ENCODE measurements around the gene UBTD2. TPM values are rescaled to one million over a fixed set of nuclear protein-coding genes. Genes with fewer than 3 reads are reported as not detected.
"Not testable (repeated sequence)": the region's sequence is repeated elsewhere in the genome, so short reads cannot be mapped to it uniquely, and the experiment has no call there.

UBTD2 gene
- polyA plus RNA-seq, 3 donors = 58.3 to 68.7 (median 60.6) TPM

- no peak for DNase-seq
These were observed 18.6 kb upstream of the UBTD2 start for GRCh38 chr5:172302047-172302710.

GRCh38 chr5:172299916-172300439 is 16.4 kb upstream of the UBTD2 start:
- DNase-seq = no peak

GRCh38 chr5:172294831-172295230 is 11.3 kb upstream of the UBTD2 start:
- DNase-seq = no peak

- DNase-seq = no peak
These were observed 10.3 kb upstream of the UBTD2 start for GRCh38 chr5:172293745-172294342.

DNA sequence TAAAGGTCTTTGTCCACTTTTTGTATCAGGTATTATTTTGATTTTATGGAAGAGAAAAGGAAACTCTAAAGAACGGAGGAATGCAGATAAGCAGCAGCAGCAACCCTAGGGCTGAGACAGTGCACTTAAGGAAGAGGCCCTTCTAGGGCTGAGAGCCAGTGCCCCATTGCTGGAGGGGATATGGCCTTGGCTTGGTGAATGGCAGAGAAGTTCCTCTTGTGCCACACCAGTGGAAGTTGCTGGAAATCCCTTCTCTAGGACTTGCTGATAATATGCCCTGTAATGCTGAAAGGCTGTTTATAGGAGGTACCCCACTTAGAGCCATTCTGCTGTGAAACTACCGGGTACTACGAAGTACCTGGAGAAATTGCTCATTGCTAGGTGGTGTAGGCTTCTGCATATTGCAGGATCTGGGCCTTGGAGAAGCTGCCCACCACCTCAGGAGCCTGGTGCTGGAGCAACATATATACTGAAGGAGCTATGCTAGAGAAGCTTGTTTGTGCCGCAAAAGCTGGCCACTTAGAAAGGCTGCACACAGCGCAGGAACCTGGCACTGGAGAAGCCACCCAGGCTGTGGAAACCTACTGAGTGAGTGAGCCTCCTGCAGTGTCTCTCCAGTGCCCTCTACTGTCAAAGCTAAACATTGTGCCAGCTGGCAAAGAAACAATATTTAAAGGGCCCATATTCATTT is 9.6 kb upstream of the UBTD2 start:
- peak; percentile 65 for DNase-seq

- DNase-seq = not testable (repeated sequence)
These were observed 8.3 kb upstream of the UBTD2 start for GRCh38 chr5:172291837-172292236.

DNA sequence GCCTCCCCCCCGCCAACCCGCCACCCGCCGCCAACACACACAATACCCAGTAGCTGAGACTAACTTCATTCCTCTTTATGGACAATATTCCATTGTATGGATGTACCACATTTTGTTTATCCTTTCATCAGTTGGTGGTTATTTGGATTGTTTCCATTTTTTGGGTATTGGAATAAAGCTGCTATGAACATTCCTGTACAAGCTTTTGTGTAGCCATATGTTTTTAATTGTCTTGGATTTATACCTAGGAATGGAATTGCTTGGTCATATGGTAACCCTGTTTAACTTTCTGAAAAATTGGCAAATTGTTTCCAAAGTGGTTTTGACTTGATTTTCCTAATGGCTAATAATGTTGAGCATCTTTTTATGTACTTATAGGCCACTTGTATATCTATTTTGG is 4.9 kb upstream of the UBTD2 start:
- DNase-seq = no peak

- not testable (repeated sequence) for DNase-seq
These were observed 3.6 kb upstream of the UBTD2 start for GRCh38 chr5:172287140-172287539.

DNA sequence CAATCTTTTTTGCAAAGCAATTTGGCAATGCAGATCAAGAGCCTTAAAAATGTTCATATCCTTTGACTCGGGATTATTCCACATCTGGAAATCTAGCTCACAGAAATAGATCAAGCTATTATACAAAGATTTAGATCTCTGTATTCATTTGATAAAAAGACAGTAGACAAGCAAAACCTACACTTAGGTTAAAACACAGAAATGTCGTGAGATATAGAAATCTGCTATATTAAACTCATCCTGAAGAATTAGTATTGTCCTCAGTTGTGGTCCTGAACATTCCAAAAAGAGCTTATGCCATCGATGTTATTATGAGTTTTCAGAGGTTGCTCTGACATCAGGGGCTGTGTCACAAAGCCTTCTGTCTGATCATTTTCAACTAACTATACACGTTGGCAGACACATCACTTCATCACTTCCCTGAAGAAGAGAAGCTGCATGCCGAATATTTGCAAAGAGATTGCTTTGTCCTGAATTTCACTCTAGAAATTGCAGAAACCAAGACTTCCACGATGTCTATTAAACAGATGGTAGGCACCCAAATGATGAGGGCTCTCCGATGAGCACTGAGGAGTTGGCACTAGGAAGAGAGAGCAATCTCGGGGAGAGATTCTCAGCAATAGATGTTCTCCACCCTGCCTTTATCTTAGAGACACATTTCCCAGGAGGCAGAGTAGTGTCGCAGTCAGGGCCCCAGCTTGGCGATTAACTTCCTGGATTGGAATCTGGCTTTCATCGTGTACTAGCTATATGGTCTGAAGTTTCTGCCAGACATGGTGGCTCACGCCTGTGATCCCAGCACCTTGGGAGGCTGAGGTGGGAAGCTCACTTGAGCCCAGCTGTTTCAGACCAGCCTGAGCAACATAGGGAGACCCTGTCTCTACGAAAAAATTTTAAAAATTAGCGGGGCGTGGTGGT is 1.9 kb upstream of the UBTD2 start:
- no peak for DNase-seq

DNA sequence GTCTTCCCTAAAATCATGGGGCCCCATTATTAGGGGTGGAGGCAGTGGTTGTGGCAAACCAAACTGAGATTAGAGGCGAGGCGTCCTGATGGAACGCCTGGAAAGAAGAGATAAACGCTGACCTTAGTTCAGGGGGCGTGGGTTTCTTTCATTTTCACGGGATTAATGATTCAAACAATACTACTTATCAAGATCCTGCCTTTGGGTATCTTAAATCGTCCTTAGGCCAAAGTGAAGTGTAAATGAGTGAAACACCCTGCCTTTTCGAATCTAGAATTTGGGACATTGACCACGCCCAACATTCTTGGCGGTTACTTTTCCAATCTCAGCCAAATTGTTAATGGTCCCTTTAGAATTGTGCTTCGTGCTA is 1.0 kb upstream of the UBTD2 start:
- no peak for DNase-seq

GRCh38 chr5:172283862-172284610 is 472 bp upstream of the UBTD2 start:
- peak; percentile 91 for DNase-seq

DNA sequence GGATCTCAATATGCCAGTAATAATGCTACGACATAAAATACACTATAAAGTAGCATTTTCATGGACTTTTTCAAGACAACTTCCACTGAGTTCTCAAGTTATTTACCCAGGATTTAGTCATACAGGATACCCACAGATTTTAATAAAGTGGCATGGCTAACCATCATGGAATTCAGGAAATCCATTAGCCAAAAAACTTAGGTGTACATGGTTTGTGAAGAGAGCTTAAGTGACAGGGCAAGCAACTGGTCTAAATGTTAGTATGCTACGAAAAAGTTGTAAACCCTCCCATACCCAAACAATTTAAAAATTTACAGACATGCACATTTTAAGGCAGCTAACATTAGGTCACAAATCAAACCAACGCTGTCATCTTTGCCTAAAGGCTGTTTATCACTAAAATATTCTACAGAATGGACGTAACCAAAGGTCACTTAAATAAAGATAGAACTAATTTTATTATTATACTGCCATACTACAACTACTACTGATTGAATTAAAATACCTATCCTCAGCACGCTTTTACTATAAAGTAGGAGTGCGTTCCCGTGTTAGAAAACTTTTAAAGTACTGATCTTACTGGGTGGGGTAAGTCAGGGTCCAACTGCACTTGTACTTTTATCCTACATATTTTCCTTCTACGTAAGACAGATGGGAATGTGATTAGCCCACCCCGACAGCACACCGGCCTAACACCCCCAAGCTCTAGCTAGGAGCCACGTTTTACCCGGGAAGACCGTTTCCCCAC is 1.1 kb downstream of the UBTD2 start:
- no peak for DNase-seq

- DNase-seq = no peak
These were observed 2.2 kb downstream of the UBTD2 start for GRCh38 chr5:172281346-172281745.

- no peak for DNase-seq
These were observed 2.6 kb downstream of the UBTD2 start for GRCh38 chr5:172280929-172281328.

GRCh38 chr5:172280317-172280716 is 3.2 kb downstream of the UBTD2 start:
- DNase-seq = no peak

DNA sequence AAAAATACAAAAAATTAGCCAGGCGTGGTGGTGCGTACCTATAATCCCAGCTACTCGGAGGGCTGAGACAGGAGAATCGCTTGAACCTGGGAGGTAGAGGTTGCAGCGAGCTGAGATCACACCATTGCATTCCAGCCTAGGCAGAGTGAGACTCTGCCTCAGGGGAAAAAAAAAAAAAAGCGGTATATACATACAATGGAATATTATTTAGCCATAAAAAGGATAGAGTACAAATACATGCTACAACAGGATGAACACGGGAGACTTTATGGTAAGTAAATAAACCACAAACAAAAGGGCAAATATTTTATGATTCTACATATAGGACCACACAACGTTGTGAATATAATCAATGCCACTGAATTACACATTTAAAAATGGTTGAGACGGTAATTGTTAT is 5.2 kb downstream of the UBTD2 start:
- DNase-seq = no peak

DNA sequence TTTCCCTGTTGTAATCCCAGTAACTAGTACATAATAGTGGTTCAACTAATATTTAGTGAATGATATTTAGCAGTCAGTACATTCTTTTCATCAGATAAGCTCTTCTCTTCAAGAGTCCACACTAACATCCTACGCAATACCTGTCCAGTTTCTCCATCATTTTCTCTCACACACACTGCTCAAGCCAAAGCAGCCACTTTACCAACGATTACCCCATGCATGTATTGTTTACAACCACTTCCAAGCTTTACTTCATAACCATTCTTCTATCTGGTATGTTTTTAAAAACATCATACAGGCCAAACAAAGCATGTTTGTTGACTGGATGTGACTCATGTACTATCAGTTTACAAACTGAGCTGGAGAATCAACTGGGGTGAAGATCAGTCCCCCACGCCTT is 7.3 kb downstream of the UBTD2 start:
- no peak for DNase-seq

DNA sequence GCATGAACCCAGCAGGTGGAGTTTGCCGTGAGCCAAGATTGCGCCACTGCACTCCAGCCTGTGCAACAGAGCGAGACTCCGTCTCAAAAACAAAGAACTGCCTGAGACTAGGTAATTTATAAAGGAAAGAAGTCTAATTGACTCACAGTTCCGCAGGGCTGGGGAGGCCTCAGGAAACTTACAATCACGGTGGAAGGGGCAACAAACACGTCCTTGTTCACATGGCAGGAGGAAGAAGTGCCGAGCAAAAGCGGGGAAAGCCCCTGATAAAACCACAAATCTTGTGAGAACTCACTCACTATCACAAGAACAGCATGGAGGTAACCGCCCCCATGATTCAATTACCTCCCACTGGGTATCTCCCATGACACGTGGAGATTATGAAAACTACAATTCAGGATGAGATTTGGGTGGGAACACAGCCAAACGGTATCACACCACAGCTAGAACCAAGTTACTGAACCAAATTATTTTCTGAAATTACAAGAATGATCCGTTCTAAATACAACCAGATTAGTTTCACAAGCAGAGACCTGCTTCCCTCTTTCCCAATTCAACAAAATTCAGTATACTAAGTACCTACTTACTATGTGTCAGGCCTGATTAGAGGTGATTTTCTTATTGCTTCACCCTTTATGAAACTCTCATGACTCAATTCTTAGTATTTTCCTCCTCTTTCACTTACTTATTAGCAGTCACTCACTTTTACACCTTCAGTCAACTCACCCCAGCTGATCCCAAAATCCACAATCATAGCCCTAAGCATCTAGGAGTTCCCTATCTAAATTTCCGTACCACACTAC is 8.4 kb downstream of the UBTD2 start:
- no peak for DNase-seq

GRCh38 chr5:172267943-172268342 is 15.6 kb downstream of the UBTD2 start:
- DNase-seq = no peak

GRCh38 chr5:172266676-172267092 is 16.9 kb downstream of the UBTD2 start:
- no peak for DNase-seq
